HEK293T (cell line): Measurements from ENCODE around the gene LARGE1.

ENCODE experiments used
- CTCF ChIA-PET: fragments of 350-600 bp; formaldehyde crosslinking; extraction: SDS; loops from one replicate; lab custom pipeline; 2021; ENCODE audit warnings: antibody characterized with exemption, inconsistent platforms; lab: Yijun Ruan, JAX
- POLR2A ChIA-PET: fragments of 350-600 bp; formaldehyde crosslinking; extraction: SDS; loops from one replicate; lab custom pipeline; 2020; ENCODE audit warnings: antibody characterized with exemption, inconsistent platforms; lab: Yijun Ruan, JAX
- DNase-seq: peaks from one replicate; pipeline ENCODE4 v3.0.0; 2012; ENCODE audit warnings: mixed read lengths; ENCODE audit errors: extremely low spot score
- ARNT ChIP-seq: fragments of 450-650 bp; IDR thresholded peaks from 2 replicates; pipeline ENCODE4 v1.6.1; 2017; ENCODE audit warnings: mild to moderate bottlenecking
- BHLHE40 ChIP-seq: fragments of 450-650 bp; IDR thresholded peaks from 2 replicates; pipeline ENCODE4 v1.6.1; 2016; ENCODE audit warnings: mild to moderate bottlenecking, moderate library complexity, borderline replicate concordance
- CTBP1 ChIP-seq: fragments of 450-650 bp; IDR thresholded peaks from 2 replicates; pipeline ENCODE4 v1.6.1; 2016; ENCODE audit warnings: borderline replicate concordance
- ELF4 ChIP-seq: fragments of 450-650 bp; IDR thresholded peaks from 2 replicates; pipeline ENCODE4 v1.6.1; 2017; ENCODE audit warnings: antibody characterized with exemption
- FOXA1 ChIP-seq: fragments of 450-650 bp; IDR thresholded peaks from 2 replicates; pipeline ENCODE4 v1.6.1; 2016; ENCODE audit warnings: mild to moderate bottlenecking
- FOXK2 ChIP-seq: fragments of 450-650 bp; IDR thresholded peaks from 2 replicates; pipeline ENCODE4 v1.6.1; 2016; ENCODE audit warnings: mild to moderate bottlenecking
- FOXM1 ChIP-seq: fragments of 450-650 bp; IDR thresholded peaks from 2 replicates; pipeline ENCODE4 v1.6.1; 2017; ENCODE audit warnings: mild to moderate bottlenecking, borderline replicate concordance
- HDGF ChIP-seq: fragments of 450-650 bp; IDR thresholded peaks from 2 replicates; pipeline ENCODE4 v1.6.1; 2017; ENCODE audit warnings: antibody characterized with exemption, borderline replicate concordance
- L3MBTL2 ChIP-seq: fragments of 450-650 bp; conservative IDR thresholded peaks from 2 replicates; pipeline ENCODE4 v1.6.1; 2016; ENCODE audit warnings: mild to moderate bottlenecking
- LEF1 ChIP-seq: fragments of 450-650 bp; IDR thresholded peaks from 2 replicates; pipeline ENCODE4 v1.6.1; 2017; ENCODE audit warnings: mild to moderate bottlenecking, borderline replicate concordance
- NFRKB ChIP-seq: fragments of 450-650 bp; IDR thresholded peaks from 2 replicates; pipeline ENCODE4 v1.6.1; 2016; ENCODE audit warnings: mild to moderate bottlenecking, moderate library complexity
- PKNOX1 ChIP-seq: fragments of 450-650 bp; IDR thresholded peaks from 2 replicates; pipeline ENCODE4 v1.6.1; 2016
- SP1 ChIP-seq: fragments of 450-650 bp; IDR thresholded peaks from 2 replicates; pipeline ENCODE4 v1.6.1; 2017
- SUZ12 ChIP-seq: fragments of 450-650 bp; IDR thresholded peaks from 2 replicates; pipeline ENCODE4 v1.6.1; 2016; ENCODE audit warnings: mild to moderate bottlenecking
- TARDBP ChIP-seq: fragments of 450-650 bp; IDR thresholded peaks from 2 replicates; pipeline ENCODE4 v1.6.1; 2016
- ZNF384 ChIP-seq: fragments of 450-650 bp; IDR thresholded peaks from 2 replicates; pipeline ENCODE4 v1.6.1; 2016

LARGE1 gene

DNA sequence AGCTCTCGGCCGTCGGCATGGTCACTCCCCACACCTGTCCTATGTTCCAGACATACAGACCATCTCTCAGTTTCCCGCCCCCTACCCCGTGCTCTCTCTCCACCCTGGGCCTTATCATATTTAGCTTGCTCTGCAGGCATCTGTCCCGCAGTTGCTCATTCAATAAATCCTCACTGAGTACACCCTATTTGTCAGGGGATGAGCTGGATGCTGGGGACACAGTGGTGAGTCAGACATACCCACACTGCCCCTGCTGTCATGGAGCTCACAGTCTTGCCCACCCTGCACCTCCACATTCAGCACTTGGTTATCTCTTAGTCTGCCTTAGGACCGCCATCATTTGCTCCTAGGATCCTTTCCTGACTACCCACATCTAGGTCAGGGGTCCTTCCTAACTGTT lies 313.8 kb downstream of the LARGE1 start:
- CTCF ChIA-PET, result interaction anchor here (1.0 kb wide), 1 partner anchor 317 kb away, joined by 4 read pairs; no protein-coding TSS in a partner anchor
- TF ChIP-seq SUZ12, result no peak
- no peak for TF ChIP-seq NFRKB
- TF ChIP-seq SP1, result no peak
- no peak for TF ChIP-seq PKNOX1
- no peak for TF ChIP-seq FOXM1
- TF ChIP-seq FOXA1, result no peak
- no peak for TF ChIP-seq FOXK2
- no peak for TF ChIP-seq LEF1
- TF ChIP-seq L3MBTL2, result no peak
- no peak for TF ChIP-seq ELF4
- no peak for TF ChIP-seq HDGF
- no peak for TF ChIP-seq BHLHE40
- no peak for TF ChIP-seq ZNF384
- no peak for TF ChIP-seq ARNT
- TF ChIP-seq TARDBP, result no peak
- no peak for TF ChIP-seq CTBP1
- POLR2A ChIA-PET, result interaction anchor here (0.5 kb wide), 1 partner anchor 388 kb away, joined by 3 read pairs; no protein-coding TSS in a partner anchor
- no peak for DNase-seq

GRCh38 chr22:33605666-33606065 lies 314.6 kb downstream of the LARGE1 start:
- TF ChIP-seq SUZ12 (no peak), NFRKB (no peak), BHLHE40 (no peak), ARNT (no peak)
- ChIA-PET POLR2A (no interaction called here), CTCF (interaction anchor here (1.0 kb wide), 1 partner anchor 318 kb away, joined by 4 read pairs; no protein-coding TSS in a partner anchor)
- DNase-seq, result no peak

- TF ChIP-seq SUZ12, result no peak
- POLR2A ChIA-PET, result no interaction called here
- no peak for DNase-seq
- CTCF ChIA-PET, result no interaction called here
Observed at GRCh38 chr22:33605221-33605620, 315.1 kb downstream of the LARGE1 start.

DNA sequence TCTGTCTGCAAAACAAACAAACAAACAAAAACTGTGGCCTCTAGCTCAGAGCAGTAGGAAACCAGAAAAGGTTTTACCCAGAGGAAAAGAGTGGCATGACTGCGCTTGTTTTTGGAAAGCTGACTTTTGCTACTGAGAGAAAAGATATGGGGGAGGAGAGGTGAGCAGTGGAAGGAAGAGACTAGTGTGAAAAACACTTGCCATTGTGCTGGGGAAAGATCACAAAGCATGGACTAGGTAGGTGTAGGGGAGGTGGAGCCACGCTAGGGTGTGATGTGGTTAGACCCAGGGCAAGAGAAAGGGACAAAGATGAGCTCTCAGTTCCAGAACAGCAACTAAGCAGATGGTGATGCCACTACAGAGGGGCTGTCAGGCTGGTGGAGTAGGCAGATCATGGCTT lies 319.2 kb downstream of the LARGE1 start:
- CTCF ChIA-PET, result no interaction called here
- POLR2A ChIA-PET, result no interaction called here
- no peak for TF ChIP-seq HDGF
- no peak for TF ChIP-seq CTBP1
- no peak for TF ChIP-seq PKNOX1
- TF ChIP-seq FOXK2, result no peak
- no peak for TF ChIP-seq L3MBTL2
- no peak for DNase-seq

- POLR2A ChIA-PET, result no interaction called here
- TF ChIP-seq ARNT, result no peak
- no peak for TF ChIP-seq SUZ12
- no peak for TF ChIP-seq BHLHE40
- no peak for TF ChIP-seq CTBP1
- no peak for TF ChIP-seq FOXM1
- TF ChIP-seq FOXK2, result no peak
- TF ChIP-seq ELF4, result no peak
- no peak for TF ChIP-seq FOXA1
- TF ChIP-seq PKNOX1, result no peak
- no peak for TF ChIP-seq ZNF384
- TF ChIP-seq SP1, result no peak
- TF ChIP-seq NFRKB, result no peak
- TF ChIP-seq HDGF, result no peak
Observed at GRCh38 chr22:33600595-33600994, 319.7 kb downstream of the LARGE1 start.

GRCh38 chr22:33600113-33600512 lies 320.2 kb downstream of the LARGE1 start:
- DNase-seq, result no peak
- POLR2A ChIA-PET, result no interaction called here
- CTCF ChIA-PET, result no interaction called here
- TF ChIP-seq ELF4, result no peak

More at GRCh38 chr22:33600595-33600994, 319.7 kb downstream of the LARGE1 start:
- DNase-seq, result no peak
- CTCF ChIA-PET, result no interaction called here

DNA sequence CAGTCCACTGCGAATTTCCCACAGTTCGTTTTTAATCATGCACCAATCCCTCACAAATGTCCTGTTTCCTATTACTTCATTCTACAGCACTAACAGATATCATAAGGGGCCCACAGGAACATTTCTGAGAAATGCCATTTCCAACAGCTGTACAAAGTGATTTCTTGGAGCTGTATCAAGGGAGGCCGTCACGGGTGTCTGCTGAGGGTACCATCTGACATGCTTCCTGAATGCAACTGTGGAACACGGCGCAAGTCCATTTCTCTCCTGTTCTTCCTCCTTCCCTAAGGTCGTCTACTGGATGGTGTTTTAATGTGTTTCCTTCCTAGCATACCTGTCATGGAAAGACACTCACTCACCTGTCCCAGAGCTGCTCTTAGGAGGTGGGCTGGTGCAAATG lies 320.7 kb downstream of the LARGE1 start:
- DNase-seq, result no peak
- ChIA-PET POLR2A (no interaction called here), CTCF (no interaction called here)
- TF ChIP-seq ZNF384 (no peak), LEF1 (no peak), SUZ12 (no peak), FOXK2 (no peak), L3MBTL2 (no peak), CTBP1 (no peak), NFRKB (no peak), FOXM1 (no peak), SP1 (no peak), HDGF (no peak), BHLHE40 (no peak), PKNOX1 (no peak), FOXA1 (no peak), ARNT (no peak), ELF4 (no peak), TARDBP (no peak)
